ENCODE data around the gene ARHGAP4.

- TF ChIP-seq CEBPB (IDR thresholded peaks at IDR 0.05), result no peak
- no peak for TF ChIP-seq TCF12 (IDR thresholded peaks at IDR 0.05; ENCODE audit: low read depth)
- no peak for TF ChIP-seq EP300 (IDR thresholded peaks at IDR 0.05; ENCODE audit: borderline replicate concordance)
Observed at GRCh38 chrX:153869473-153870287, 56.4 kb downstream of the ARHGAP4 start.
